Measurements from ENCODE around the gene PTPRZ1. TPM values are rescaled to one million over a fixed set of nuclear protein-coding genes. Genes with fewer than 3 reads are reported as not detected.

Gene PTPRZ1
- total and polyA plus RNA-seq, 2 of the 8 experiments (the other 6 are each of a cell fraction or from before 2014, with no cell fraction given), result 112 to 135 TPM

DNA sequence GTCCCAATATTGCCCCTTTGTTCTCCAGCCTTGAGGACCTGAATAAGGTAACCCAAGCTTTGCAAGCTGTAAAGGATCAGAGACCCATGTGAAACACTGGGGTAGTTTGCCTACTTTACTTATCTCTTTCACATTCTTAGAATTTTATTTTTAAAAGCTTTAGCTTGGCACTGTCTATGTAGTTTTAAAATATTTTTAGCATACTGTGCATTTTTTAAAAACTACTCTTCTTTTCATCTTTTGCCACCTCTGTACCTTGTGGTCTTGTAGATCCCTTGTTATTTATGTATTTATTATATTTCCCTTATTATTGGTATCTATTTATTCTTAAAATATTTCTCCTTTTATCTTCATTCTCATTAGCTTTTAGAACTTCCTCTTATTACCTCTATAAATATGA lies 12.0 kb upstream of the PTPRZ1 start:
- H3K27me3 ChIP-seq (replicated peaks in 1 of 4; ENCODE audit: control insufficient read depth in 3 of 4, extremely low read depth in 1 of 4, insufficient read depth in 3 of 4, low read length in 3 of 4), result peaks cover 0 to 2% (median 0%) of the 10 kb centered on the region in 4 experiments; a peak in 1 of 7 replicates
- H3K79me2 ChIP-seq (ENCODE audit: control insufficient read depth in 1 of 2, insufficient read depth in 2 of 2, low read length in 2 of 2), result no peaks in the 10 kb centered on the region
- no peak overlapping the region for H2BK15ac ChIP-seq (ENCODE audit: low read length)
- POLR2A ChIA-PET (ENCODE audit: partially characterized antibody), result interaction anchor here (0.7 kb wide), 1 partner anchor 13 kb away, joined by 3 read pairs; no protein-coding TSS in a partner anchor
- no peaks in the 10 kb centered on the region for H3K23me2 ChIP-seq (ENCODE audit: low read depth, low read length)
- no peak overlapping the region for H3K4ac ChIP-seq (replicated peaks; ENCODE audit: insufficient read length, low read depth, low read length)
- no peaks in the 10 kb centered on the region for H3K79me1 ChIP-seq (ENCODE audit: low read depth, low read length)
- H3K4me2 ChIP-seq (ENCODE audit: insufficient read depth in 1 of 2, low read depth in 2 of 2, low read length in 2 of 2), result no peak overlapping the region
- no peak overlapping the region for H2AK5ac ChIP-seq (ENCODE audit: low read depth, low read length)
- H3K23ac ChIP-seq (ENCODE audit: insufficient read length), result no peak overlapping the region
- H3K56ac ChIP-seq (replicated peaks; ENCODE audit: insufficient read length, low read depth, low read length), result no peak overlapping the region
- H3K4me3 ChIP-seq (ENCODE audit: extremely low read depth in 1 of 4, insufficient read depth in 2 of 4, low read depth in 3 of 4, low read length in 4 of 4), result no peak overlapping the region
- H3K36me3 ChIP-seq (ENCODE audit: control insufficient read depth in 2 of 4, insufficient read depth in 4 of 4, low read length in 3 of 4), result no peaks in the 10 kb centered on the region
- no peak overlapping the region for H3K9ac ChIP-seq (replicated peaks in 1 of 4; ENCODE audit: extremely low read depth in 1 of 4, low read depth in 3 of 4, low read length in 3 of 4)
- no peak overlapping the region for H3K27ac ChIP-seq (ENCODE audit: low read depth, low read length)
- H2AFZ ChIP-seq (ENCODE audit: low read length), result no peak overlapping the region
- H2BK20ac ChIP-seq (ENCODE audit: low read length), result no peak overlapping the region
- CTCF ChIA-PET (ENCODE audit: partially characterized antibody), result interaction anchor here (1.5 kb wide), 1 partner anchor 47 kb away, joined by 4 read pairs; no protein-coding TSS in a partner anchor
- H3K14ac ChIP-seq (ENCODE audit: insufficient read length), result no peak overlapping the region
- no peak for TF ChIP-seq RAD21 (IDR thresholded peaks at IDR 0.05 in 1 of 2, conservative IDR thresholded peaks at IDR 0.05 in 1 of 2; ENCODE audit: low read depth in 2 of 2, low read length in 2 of 2)
- no peak for TF ChIP-seq TEAD4 (IDR thresholded peaks at IDR 0.05; ENCODE audit: low read depth, low read length)
- TF ChIP-seq TBP (IDR thresholded peaks at IDR 0.05; ENCODE audit: low read depth, low read length), result no peak
- no peak for TF ChIP-seq ZNF274 (IDR thresholded peaks at IDR 0.05; ENCODE audit: borderline replicate concordance, extremely low read depth, low read length)
- TF ChIP-seq, protein P1, sequence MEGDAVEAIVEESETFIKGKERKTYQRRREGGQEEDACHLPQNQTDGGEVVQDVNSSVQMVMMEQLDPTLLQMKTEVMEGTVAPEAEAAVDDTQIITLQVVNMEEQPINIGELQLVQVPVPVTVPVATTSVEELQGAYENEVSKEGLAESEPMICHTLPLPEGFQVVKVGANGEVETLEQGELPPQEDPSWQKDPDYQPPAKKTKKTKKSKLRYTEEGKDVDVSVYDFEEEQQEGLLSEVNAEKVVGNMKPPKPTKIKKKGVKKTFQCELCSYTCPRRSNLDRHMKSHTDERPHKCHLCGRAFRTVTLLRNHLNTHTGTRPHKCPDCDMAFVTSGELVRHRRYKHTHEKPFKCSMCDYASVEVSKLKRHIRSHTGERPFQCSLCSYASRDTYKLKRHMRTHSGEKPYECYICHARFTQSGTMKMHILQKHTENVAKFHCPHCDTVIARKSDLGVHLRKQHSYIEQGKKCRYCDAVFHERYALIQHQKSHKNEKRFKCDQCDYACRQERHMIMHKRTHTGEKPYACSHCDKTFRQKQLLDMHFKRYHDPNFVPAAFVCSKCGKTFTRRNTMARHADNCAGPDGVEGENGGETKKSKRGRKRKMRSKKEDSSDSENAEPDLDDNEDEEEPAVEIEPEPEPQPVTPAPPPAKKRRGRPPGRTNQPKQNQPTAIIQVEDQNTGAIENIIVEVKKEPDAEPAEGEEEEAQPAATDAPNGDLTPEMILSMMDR (IDR thresholded peaks at IDR 0.05; ENCODE audit: control extremely low read depth in 1 of 3, insufficient read depth in 1 of 3, low read depth in 1 of 3, low read length in 3 of 3), result no peak
- TF ChIP-seq RFX5 (IDR thresholded peaks at IDR 0.05; ENCODE audit: borderline replicate concordance, low read depth, low read length), result no peak
- TF ChIP-seq RXRA (IDR thresholded peaks at IDR 0.05; ENCODE audit: insufficient read depth, low read depth, low read length), result no peak
- no peak for TF ChIP-seq RNF2 (IDR thresholded peaks at IDR 0.05; ENCODE audit: borderline replicate concordance, low read depth, low read length, missing control alignments, poor library complexity, severe bottlenecking)
- TF ChIP-seq BRCA1 (IDR thresholded peaks at IDR 0.05; ENCODE audit: low read depth, low read length), result no peak
- H4K91ac ChIP-seq (replicated peaks; ENCODE audit: insufficient read length, low read length), result no peak overlapping the region
- no peak for FAIRE-seq
- H2BK5ac ChIP-seq (ENCODE audit: low read depth, low read length), result no peak overlapping the region
- no peak overlapping the region for H3K18ac ChIP-seq (ENCODE audit: extremely low read depth, low read length)
- no peaks in the 10 kb centered on the region for H3K4me1 ChIP-seq (replicated peaks in 1 of 4; ENCODE audit: control insufficient read depth in 3 of 4, insufficient read depth in 4 of 4, low read length in 3 of 4)
- H4K8ac ChIP-seq (ENCODE audit: extremely low read depth, insufficient read depth, low read length), result no peak overlapping the region
- no peak overlapping the region for H2BK12ac ChIP-seq (ENCODE audit: low read depth, low read length)
- no peak overlapping the region for H2BK120ac ChIP-seq (replicated peaks; ENCODE audit: low read depth, low read length)
- H4K5ac ChIP-seq (ENCODE audit: insufficient read length, low read depth, low read length), result no peak overlapping the region
- H4K20me1 ChIP-seq (replicated peaks in 1 of 2; ENCODE audit: control insufficient read depth in 1 of 2, insufficient read depth in 2 of 2, low read length in 2 of 2), result no peaks in the 10 kb centered on the region
- no peak for DNase-seq (ENCODE audit: low read depth in 1 of 2, low spot score in 2 of 2)
- H3K9me3 ChIP-seq (ENCODE audit: insufficient read depth in 2 of 2, low read depth in 1 of 2, low read length in 1 of 2), result no peaks in the 10 kb centered on the region

All from H1 (cell line).